ENCODE data around the gene CCDC146. TPM values are rescaled to one million over a fixed set of nuclear protein-coding genes. Genes with fewer than 3 reads are reported as not detected.

Gene CCDC146
- total and polyA plus RNA-seq, 10 of the 15 experiments (the other 5 are each of a cell fraction or from before 2014, with no cell fraction given) = 0.28 to 5.3 (median 1.3) TPM

DNA sequence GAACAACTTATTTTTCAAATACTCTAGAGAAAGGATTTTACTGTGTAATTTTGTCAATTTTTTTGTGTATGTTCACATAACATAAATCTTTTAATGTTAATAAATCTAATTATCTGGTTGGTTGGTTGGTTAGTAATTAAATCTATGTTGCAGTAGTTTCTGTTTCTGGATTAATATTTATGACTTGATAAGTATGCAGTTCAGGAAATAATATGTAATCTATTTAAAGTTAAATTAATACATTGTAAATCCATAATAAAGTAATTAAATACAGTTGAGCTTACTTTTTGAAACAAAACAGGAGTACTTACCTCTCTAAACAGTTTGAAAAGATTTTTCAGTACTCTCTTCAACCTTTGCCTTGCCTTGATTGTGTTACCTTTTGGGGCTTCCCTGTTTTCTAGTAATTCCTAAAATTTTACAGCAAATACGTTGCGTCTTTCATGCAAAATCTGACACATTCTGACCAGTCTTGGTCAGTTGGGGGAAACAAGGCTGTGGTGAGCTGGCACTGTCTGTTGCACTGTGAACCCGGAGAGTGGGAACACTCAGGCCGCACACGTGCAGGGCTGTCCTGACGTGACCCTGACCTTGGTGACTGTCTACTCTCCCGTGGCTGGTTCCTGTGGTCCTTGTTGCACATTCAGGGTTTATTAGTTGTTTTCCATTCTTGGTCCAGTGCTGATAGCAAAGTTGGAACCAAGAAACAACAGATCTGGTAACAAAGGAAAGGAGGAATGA, 122.8 kb downstream of the CCDC146 start:
- H3K9ac ChIP-seq (ENCODE audit: control insufficient read depth, insufficient read depth, low read length) = no peak overlapping the region
- ATAC-seq (no peak), DNase-seq (ENCODE audit: low read depth, low spot score) (no peak), FAIRE-seq (peak; percentile 78)
- H3K4me3 ChIP-seq = no peak overlapping the region
- no peak overlapping the region for H3K4me2 ChIP-seq (ENCODE audit: control insufficient read depth, insufficient read depth)
- ChIA-PET SMC1A (ENCODE audit: uncharacterized antibody, unreplicated experiment) (interaction anchor here (0.7 to 6.5 kb wide), 11 partner anchors 7 to 123 kb away, joined by 3 to 124 read pairs (median 15); partner anchors contain the start of genes CCDC146 and FGL2), POLR2A (interaction anchor here (0.6 kb wide), 1 partner anchor 553 kb away, joined by 3 read pairs; the partner anchor contains the start of genes PHTF2 and TMEM60), RAD21 (ENCODE audit: unreplicated experiment) (interaction anchor here (0.7 to 6.3 kb wide), 7 partner anchors 8 to 132 kb away, joined by 3 to 87 read pairs (median 26); partner anchors contain the start of genes CCDC146 and FGL2), CTCF (interaction anchor here (1.0 to 7.1 kb wide), 8 partner anchors 10 to 132 kb away, joined by 3 to 88 read pairs (median 24); partner anchors contain the start of genes CCDC146 and FGL2)
- H3K36me3 ChIP-seq (ENCODE audit: control insufficient read depth in 2 of 2, insufficient read depth in 2 of 2, low read length in 1 of 2) = no peaks in the 10 kb centered on the region
- intact Hi-C loops (cut with micrococcal nuclease; ENCODE audit: unreplicated experiment) = no loop called here
- in situ Hi-C loops (cut with MboI) = loop anchor here (5.0 kb wide), 2 partner anchors 87 to 118 kb away; no protein-coding TSS in a partner anchor
- H3K4me1 ChIP-seq (ENCODE audit: control insufficient read depth, insufficient read depth, low read length) = no peaks in the 10 kb centered on the region
- no peak overlapping the region for H3K27ac ChIP-seq (ENCODE audit: control insufficient read depth, insufficient read depth)
- H3K9me3 ChIP-seq (replicated peaks; ENCODE audit: control insufficient read depth, insufficient read depth, low read length) = no peaks in the 10 kb centered on the region
- WGBS (ENCODE audit: insufficient coverage, insufficient replicate concordance, low lambda C conversion rate, missing lambda C conversion rate) = 83% methylated on average over 7 of the region's 7 CpGs
- no peaks in the 10 kb centered on the region for H3K79me2 ChIP-seq (ENCODE audit: control insufficient read depth, insufficient read depth, low read length)
- H3K27me3 ChIP-seq (replicated peaks in 1 of 2; ENCODE audit: control insufficient read depth in 2 of 2, insufficient read depth in 2 of 2, low read length in 1 of 2) = no peaks in the 10 kb centered on the region
- H2AFZ ChIP-seq (ENCODE audit: control insufficient read depth, low read depth, low read length) = no peak overlapping the region
- H4K20me1 ChIP-seq (ENCODE audit: control insufficient read depth, insufficient read depth) = no peaks in the 10 kb centered on the region
- BruUV-seq (replicated peaks) = no TSS peak
- no peak for TF ChIP-seq HCFC1 (IDR thresholded peaks at IDR 0.05; ENCODE audit: low read length)
- no peak for TF ChIP-seq HDAC2 (IDR thresholded peaks at IDR 0.05)
- TF ChIP-seq, protein P1, sequence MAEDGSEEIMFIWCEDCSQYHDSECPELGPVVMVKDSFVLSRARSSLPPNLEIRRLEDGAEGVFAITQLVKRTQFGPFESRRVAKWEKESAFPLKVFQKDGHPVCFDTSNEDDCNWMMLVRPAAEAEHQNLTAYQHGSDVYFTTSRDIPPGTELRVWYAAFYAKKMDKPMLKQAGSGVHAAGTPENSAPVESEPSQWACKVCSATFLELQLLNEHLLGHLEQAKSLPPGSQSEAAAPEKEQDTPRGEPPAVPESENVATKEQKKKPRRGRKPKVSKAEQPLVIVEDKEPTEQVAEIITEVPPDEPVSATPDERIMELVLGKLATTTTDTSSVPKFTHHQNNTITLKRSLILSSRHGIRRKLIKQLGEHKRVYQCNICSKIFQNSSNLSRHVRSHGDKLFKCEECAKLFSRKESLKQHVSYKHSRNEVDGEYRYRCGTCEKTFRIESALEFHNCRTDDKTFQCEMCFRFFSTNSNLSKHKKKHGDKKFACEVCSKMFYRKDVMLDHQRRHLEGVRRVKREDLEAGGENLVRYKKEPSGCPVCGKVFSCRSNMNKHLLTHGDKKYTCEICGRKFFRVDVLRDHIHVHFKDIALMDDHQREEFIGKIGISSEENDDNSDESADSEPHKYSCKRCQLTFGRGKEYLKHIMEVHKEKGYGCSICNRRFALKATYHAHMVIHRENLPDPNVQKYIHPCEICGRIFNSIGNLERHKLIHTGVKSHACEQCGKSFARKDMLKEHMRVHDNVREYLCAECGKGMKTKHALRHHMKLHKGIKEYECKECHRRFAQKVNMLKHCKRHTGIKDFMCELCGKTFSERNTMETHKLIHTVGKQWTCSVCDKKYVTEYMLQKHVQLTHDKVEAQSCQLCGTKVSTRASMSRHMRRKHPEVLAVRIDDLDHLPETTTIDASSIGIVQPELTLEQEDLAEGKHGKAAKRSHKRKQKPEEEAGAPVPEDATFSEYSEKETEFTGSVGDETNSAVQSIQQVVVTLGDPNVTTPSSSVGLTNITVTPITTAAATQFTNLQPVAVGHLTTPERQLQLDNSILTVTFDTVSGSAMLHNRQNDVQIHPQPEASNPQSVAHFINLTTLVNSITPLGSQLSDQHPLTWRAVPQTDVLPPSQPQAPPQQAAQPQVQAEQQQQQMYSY (CRISPR knock-in tag; IDR thresholded peaks at IDR 0.05) = no peak
- TF ChIP-seq HDGF (IDR thresholded peaks at IDR 0.05) = no peak
- TF ChIP-seq ZNF384 (IDR thresholded peaks at IDR 0.05; ENCODE audit: borderline replicate concordance, low read depth, low read length) = no peak
- TF ChIP-seq GABPA (IDR thresholded peaks at IDR 0.05; ENCODE audit: low read depth) = no peak
- TF ChIP-seq ZNF274 (IDR thresholded peaks at IDR 0.05; ENCODE audit: insufficient read depth, insufficient read length) = no peak
- TF ChIP-seq NBN (IDR thresholded peaks at IDR 0.05) = no peak
- TF ChIP-seq CREB1 (IDR thresholded peaks at IDR 0.05; ENCODE audit: low read depth) = no peak
- no peak for TF ChIP-seq STAT1 (conservative IDR thresholded peaks at IDR 0.05)
- TF ChIP-seq, protein P2, sequence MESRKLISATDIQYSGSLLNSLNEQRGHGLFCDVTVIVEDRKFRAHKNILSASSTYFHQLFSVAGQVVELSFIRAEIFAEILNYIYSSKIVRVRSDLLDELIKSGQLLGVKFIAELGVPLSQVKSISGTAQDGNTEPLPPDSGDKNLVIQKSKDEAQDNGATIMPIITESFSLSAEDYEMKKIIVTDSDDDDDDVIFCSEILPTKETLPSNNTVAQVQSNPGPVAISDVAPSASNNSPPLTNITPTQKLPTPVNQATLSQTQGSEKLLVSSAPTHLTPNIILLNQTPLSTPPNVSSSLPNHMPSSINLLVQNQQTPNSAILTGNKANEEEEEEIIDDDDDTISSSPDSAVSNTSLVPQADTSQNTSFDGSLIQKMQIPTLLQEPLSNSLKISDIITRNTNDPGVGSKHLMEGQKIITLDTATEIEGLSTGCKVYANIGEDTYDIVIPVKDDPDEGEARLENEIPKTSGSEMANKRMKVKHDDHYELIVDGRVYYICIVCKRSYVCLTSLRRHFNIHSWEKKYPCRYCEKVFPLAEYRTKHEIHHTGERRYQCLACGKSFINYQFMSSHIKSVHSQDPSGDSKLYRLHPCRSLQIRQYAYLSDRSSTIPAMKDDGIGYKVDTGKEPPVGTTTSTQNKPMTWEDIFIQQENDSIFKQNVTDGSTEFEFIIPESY (IDR thresholded peaks at IDR 0.05) = no peak
- TF ChIP-seq, protein P3, sequence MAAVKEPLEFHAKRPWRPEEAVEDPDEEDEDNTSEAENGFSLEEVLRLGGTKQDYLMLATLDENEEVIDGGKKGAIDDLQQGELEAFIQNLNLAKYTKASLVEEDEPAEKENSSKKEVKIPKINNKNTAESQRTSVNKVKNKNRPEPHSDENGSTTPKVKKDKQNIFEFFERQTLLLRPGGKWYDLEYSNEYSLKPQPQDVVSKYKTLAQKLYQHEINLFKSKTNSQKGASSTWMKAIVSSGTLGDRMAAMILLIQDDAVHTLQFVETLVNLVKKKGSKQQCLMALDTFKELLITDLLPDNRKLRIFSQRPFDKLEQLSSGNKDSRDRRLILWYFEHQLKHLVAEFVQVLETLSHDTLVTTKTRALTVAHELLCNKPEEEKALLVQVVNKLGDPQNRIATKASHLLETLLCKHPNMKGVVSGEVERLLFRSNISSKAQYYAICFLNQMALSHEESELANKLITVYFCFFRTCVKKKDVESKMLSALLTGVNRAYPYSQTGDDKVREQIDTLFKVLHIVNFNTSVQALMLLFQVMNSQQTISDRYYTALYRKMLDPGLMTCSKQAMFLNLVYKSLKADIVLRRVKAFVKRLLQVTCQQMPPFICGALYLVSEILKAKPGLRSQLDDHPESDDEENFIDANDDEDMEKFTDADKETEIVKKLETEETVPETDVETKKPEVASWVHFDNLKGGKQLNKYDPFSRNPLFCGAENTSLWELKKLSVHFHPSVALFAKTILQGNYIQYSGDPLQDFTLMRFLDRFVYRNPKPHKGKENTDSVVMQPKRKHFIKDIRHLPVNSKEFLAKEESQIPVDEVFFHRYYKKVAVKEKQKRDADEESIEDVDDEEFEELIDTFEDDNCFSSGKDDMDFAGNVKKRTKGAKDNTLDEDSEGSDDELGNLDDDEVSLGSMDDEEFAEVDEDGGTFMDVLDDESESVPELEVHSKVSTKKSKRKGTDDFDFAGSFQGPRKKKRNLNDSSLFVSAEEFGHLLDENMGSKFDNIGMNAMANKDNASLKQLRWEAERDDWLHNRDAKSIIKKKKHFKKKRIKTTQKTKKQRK (IDR thresholded peaks at IDR 0.05; ENCODE audit: low read depth, low read length) = no peak

Data from GM12878 (cell line).